Neural cell (in vitro differentiated cells): ENCODE results near the gene CDON. TPM values are rescaled to one million over a fixed set of nuclear protein-coding genes. Genes with fewer than 3 reads are reported as not detected.

Source experiments
- H2AFZ ChIP-seq: fragments of 200-600, 300-800 bp; sonication (generic), shearing (Covaris generic); 2 replicates; pipeline ENCODE4 v1.6.0; 2014; ENCODE audit warnings: low read depth, mild to moderate bottlenecking, antibody characterized with exemption, low read length, moderate library complexity
- H3F3A ChIP-seq: fragments of 200-600 bp; shearing (Covaris generic); 2 replicates; pipeline ENCODE4 v1.6.1; 2016; ENCODE audit warnings: mild to moderate bottlenecking, moderate library complexity, mixed read lengths, antibody characterized with exemption, low read length; ENCODE audit not compliant: insufficient read depth, poor library complexity, severe bottlenecking
- H3K27ac ChIP-seq: fragments of 200-600, 300-800 bp; sonication (generic), shearing (Covaris generic); 2 replicates; pipeline ENCODE4 v1.5.1; 2014; ENCODE audit warnings: mild to moderate bottlenecking, low read length, moderate library complexity
- H3K27me3 ChIP-seq: fragments of 300-800, 200-600 bp; sonication (generic), shearing (Covaris generic); 2 replicates; pipeline ENCODE4 v1.6.0; 2014; ENCODE audit warnings: mild to moderate bottlenecking, low read depth, low read length, moderate library complexity; ENCODE audit not compliant: insufficient read depth
- H3K36me3 ChIP-seq: fragments of 300-800, 200-600 bp; sonication (generic), shearing (Covaris generic); 2 replicates; pipeline ENCODE4 v1.5.1; 2014; ENCODE audit warnings: mild to moderate bottlenecking, antibody characterized with exemption, low read length, moderate library complexity; ENCODE audit not compliant: insufficient read depth
- H3K4me2 ChIP-seq: fragments of 300-800, 200-600 bp; sonication (generic), shearing (Covaris generic); 2 replicates; pipeline ENCODE4 v1.6.0; 2014; ENCODE audit warnings: mild to moderate bottlenecking, low read length
- H3K4me3 ChIP-seq: fragments of 300-800, 200-600 bp; sonication (generic), shearing (Covaris generic); 2 replicates; pipeline ENCODE4 v1.5.1; 2014; ENCODE audit warnings: mild to moderate bottlenecking, low read length, moderate library complexity
- H3K79me2 ChIP-seq: fragments of 200-600 bp; shearing (Covaris generic); replicated peaks from 2 replicates; pipeline ENCODE4 v1.6.0; 2014; ENCODE audit warnings: mild to moderate bottlenecking, low read length, moderate library complexity; ENCODE audit not compliant: insufficient read depth
- H3K9ac ChIP-seq: fragments of 300-800, 200-600 bp; sonication (generic), shearing (Covaris generic); 2 replicates; pipeline ENCODE4 v1.6.1; 2016; ENCODE audit warnings: mild to moderate bottlenecking, low read length, mixed read lengths
- H3K9me2 ChIP-seq: fragments of 200-600 bp; shearing (Covaris generic); 2 replicates; pipeline ENCODE4 v1.6.1; 2016; ENCODE audit warnings: mild to moderate bottlenecking, low read length, mixed read lengths; ENCODE audit not compliant: insufficient read depth
- H3K9me3 ChIP-seq: fragments of 200-600, 300-800 bp; sonication (generic), shearing (Covaris generic); 2 replicates; pipeline ENCODE4 v1.6.1; 2016; ENCODE audit warnings: mild to moderate bottlenecking, mixed run types, low read length, moderate library complexity, mixed read lengths
- H4K20me1 ChIP-seq: fragments of 200-600 bp; shearing (Covaris generic); 2 replicates; pipeline ENCODE4 v1.6.1; 2016; ENCODE audit warnings: mild to moderate bottlenecking, mixed run types; ENCODE audit not compliant: insufficient read depth
- CTCF ChIP-seq: fragments of 450-650 bp; IDR thresholded peaks from 2 replicates; pipeline ENCODE4 v1.5.1; 2014; ENCODE audit warnings: antibody characterized with exemption, mild to moderate bottlenecking, moderate library complexity; ENCODE audit not compliant: poor library complexity, severe bottlenecking
- EP300 ChIP-seq: fragments of 450-650 bp; conservative IDR thresholded peaks from 2 replicates; pipeline ENCODE4 v1.6.1; 2014; ENCODE audit warnings: antibody characterized with exemption, mild to moderate bottlenecking, moderate library complexity; ENCODE audit not compliant: poor library complexity, severe bottlenecking
- EZH2 ChIP-seq: fragments of 200-600, 300-800 bp; shearing (Covaris generic), sonication (generic); IDR thresholded peaks from 2 replicates; pipeline ENCODE4 v1.6.1; 2014; ENCODE audit warnings: antibody characterized with exemption, low read length, borderline replicate concordance, mild to moderate bottlenecking; ENCODE audit not compliant: insufficient read depth, poor library complexity, severe bottlenecking
- MXI1 ChIP-seq: fragments of 450-650 bp; conservative IDR thresholded peaks from 2 replicates; pipeline ENCODE4 v1.6.1; 2014; ENCODE audit warnings: antibody characterized with exemption, mild to moderate bottlenecking; ENCODE audit not compliant: poor library complexity, severe bottlenecking
- RAD21 ChIP-seq: fragments of 450-650 bp; conservative IDR thresholded peaks from 2 replicates; pipeline ENCODE4 v1.6.1; 2014; ENCODE audit warnings: antibody characterized with exemption, mild to moderate bottlenecking, moderate library complexity
- REST ChIP-seq: IDR thresholded peaks from 2 replicates; pipeline ENCODE4 v1.6.1; 2012; ENCODE audit warnings: borderline replicate concordance
- TAF1 ChIP-seq: IDR thresholded peaks from 2 replicates; pipeline ENCODE4 v1.6.1; 2012; ENCODE audit warnings: low read depth
- polyA plus RNA-seq: library from polyadenylated mRNA; depleted of rRNA; stranded (reverse); fragments of >200 nt; gene quantifications from 2 replicates; pipeline ENCODE4 v1.2.3, GENCODE V29; 2014

The CDON gene
- polyA plus RNA-seq, 1 donor from 2014 or later = 44.1 TPM

GRCh38 chr11:125959931-125960330, 102.7 kb downstream of the CDON start:
- no peak overlapping the region for H3K27ac ChIP-seq
- H3K79me2 ChIP-seq = no peaks in the 10 kb centered on the region
- no peaks in the 10 kb centered on the region for H3F3A ChIP-seq
- no peak overlapping the region for H3K4me3 ChIP-seq
- peaks cover 15% of the 10 kb centered on the region for H3K36me3 ChIP-seq
- H3K27me3 ChIP-seq = no peaks in the 10 kb centered on the region
- H2AFZ ChIP-seq = no peak overlapping the region
- no peaks in the 10 kb centered on the region for H3K9me2 ChIP-seq
- H3K9ac ChIP-seq = no peak overlapping the region
- H3K9me3 ChIP-seq = no peaks in the 10 kb centered on the region
- no peak for TF ChIP-seq MXI1
- TF ChIP-seq EP300 = no peak
- no peak overlapping the region for H3K4me2 ChIP-seq
- no peaks in the 10 kb centered on the region for H4K20me1 ChIP-seq

DNA sequence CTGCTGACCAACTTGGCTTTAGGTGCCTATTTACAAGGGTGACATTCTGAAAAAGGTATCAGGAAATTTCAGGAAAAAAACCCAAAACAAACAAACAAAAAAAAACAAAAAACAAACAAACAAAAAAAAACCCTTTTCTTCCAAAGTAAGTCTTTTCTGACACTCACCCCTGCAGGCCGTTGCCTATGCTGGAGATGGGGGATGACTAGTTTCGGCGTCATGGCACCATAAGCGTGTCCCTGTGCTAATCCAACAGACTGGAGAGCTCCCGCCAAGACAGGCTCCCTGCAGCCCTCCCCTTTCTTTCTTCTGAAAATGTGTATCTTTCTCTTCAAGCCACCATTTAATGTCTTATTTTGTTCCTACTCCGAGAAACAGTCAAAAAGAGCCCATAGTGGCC, 103.2 kb downstream of the CDON start:
- Histone ChIP-seq H3K9ac (no peak overlapping the region), H3K4me2 (no peak overlapping the region), H3K27me3 (no peaks in the 10 kb centered on the region), H2AFZ (no peak overlapping the region), H3K27ac (no peak overlapping the region), H4K20me1 (no peaks in the 10 kb centered on the region), H3K9me2 (no peaks in the 10 kb centered on the region), H3K4me3 (no peak overlapping the region), H3K79me2 (no peaks in the 10 kb centered on the region), H3K36me3 (peaks cover 15% of the 10 kb centered on the region), H3K9me3 (no peaks in the 10 kb centered on the region), H3F3A (no peaks in the 10 kb centered on the region)
- TF ChIP-seq EZH2 = no peak
- TF ChIP-seq CTCF = no peak
- TF ChIP-seq EP300 = no peak
- no peak for TF ChIP-seq MXI1
- no peak for TF ChIP-seq RAD21
- no peak for TF ChIP-seq REST

DNA sequence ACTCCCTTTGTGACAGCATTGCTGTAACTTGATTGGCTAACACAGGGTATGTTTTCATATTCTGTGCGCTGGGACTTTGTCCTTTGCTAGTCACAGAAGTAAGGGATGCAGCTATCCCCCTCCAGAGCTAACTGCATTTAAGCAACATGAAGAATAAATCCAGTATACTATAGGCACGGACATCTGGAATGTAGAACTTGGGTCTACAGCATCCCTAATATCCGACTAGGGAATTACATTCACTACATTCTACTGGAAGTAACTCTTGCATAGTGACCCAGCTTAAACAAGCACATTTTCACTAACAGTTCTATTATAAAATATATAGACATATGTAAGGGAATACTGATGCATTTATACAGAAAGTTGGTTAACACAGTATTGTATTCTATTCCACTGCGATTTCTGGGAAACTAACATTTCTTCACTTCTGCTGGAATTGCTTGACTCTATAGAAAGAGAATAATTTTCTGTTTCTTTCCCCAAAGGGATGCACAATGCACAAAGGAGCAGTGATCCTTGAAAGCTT, 103.7 kb downstream of the CDON start:
- Histone ChIP-seq H3K36me3 (peaks cover 12% of the 10 kb centered on the region), H3K9me2 (no peaks in the 10 kb centered on the region), H3K9me3 (no peaks in the 10 kb centered on the region), H3K4me2 (no peak overlapping the region), H2AFZ (no peak overlapping the region), H3K27me3 (no peaks in the 10 kb centered on the region), H4K20me1 (no peaks in the 10 kb centered on the region), H3K27ac (no peak overlapping the region), H3F3A (no peaks in the 10 kb centered on the region), H3K9ac (no peak overlapping the region), H3K4me3 (no peak overlapping the region), H3K79me2 (no peaks in the 10 kb centered on the region)
- TF ChIP-seq TAF1 = no peak
- TF ChIP-seq RAD21 = no peak
